Thyroid gland (tissue), 4 donors: ENCODE measurements around the gene DOCK6.

Experiments
- POLR2A ChIP-seq, 2 donors: fragments of 450-650 bp; IDR thresholded peaks; one replicate each; pipeline ENCODE4 v1.6.1; 2017; ENCODE audit warnings: antibody characterized with exemption in 2 of 2, mild to moderate bottlenecking in 2 of 2, moderate library complexity in 1 of 2
- TF ChIP-seq, protein P1 (sequence below), 6 experiments: fragments of 200-600 bp in 3 of 6; fragments of 450-650 bp in 3 of 6; sonication (generic) in 3 of 6; IDR thresholded peaks; one replicate each; pipeline ENCODE4 v1.5.1; 2016 to 2019; ENCODE audit warnings: antibody characterized with exemption in 6 of 6, mild to moderate bottlenecking in 2 of 6, inconsistent platforms in 1 of 6, moderate library complexity in 1 of 6

DNA sequence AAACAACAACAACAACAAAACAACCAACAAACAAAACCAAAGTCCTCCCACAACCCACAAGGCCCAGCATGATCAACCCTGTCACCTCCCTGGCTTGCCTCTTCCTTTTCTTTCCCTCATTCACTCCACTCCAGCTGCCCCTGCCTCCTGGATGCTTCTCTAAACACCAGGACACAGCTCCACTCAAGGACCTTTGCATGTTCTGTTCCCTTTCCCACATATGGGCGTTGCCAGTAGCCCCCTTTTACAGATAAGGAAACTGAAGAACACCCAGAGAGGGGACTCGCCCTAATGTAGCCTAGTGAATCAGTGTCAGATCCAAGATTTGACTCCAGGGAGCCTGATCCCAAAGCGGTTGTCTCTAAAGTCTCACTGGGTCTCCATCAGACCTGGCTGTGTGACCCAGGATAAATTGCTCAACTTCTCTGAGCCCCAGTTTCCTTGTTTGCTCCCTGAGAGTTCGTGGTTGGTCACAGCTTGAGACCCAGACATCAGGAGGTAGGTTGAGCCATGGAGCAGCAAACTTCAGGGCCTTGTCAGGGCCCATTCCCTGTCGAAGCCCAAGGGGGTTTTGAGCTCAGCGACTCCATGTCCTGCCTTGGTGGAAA lies 3.0 kb upstream of the DOCK6 start:
- TF ChIP-seq, protein P1, sequence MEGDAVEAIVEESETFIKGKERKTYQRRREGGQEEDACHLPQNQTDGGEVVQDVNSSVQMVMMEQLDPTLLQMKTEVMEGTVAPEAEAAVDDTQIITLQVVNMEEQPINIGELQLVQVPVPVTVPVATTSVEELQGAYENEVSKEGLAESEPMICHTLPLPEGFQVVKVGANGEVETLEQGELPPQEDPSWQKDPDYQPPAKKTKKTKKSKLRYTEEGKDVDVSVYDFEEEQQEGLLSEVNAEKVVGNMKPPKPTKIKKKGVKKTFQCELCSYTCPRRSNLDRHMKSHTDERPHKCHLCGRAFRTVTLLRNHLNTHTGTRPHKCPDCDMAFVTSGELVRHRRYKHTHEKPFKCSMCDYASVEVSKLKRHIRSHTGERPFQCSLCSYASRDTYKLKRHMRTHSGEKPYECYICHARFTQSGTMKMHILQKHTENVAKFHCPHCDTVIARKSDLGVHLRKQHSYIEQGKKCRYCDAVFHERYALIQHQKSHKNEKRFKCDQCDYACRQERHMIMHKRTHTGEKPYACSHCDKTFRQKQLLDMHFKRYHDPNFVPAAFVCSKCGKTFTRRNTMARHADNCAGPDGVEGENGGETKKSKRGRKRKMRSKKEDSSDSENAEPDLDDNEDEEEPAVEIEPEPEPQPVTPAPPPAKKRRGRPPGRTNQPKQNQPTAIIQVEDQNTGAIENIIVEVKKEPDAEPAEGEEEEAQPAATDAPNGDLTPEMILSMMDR (IDR thresholded peaks at IDR 0.05) = no peak
- TF ChIP-seq POLR2A (IDR thresholded peaks at IDR 0.05) = no peak
